SU-DHL-6 (cell line): ENCODE results near the gene CHMP2B.

Source experiments
- EZH2phosphoT487 ChIP-seq: fragments of 200-600 bp; sonication (generic), shearing (Covaris generic); conservative IDR thresholded peaks from 2 replicates; pipeline ENCODE4 v1.6.1; 2018; ENCODE audit warnings: mild to moderate bottlenecking, antibody characterized with exemption, low read length, moderate library complexity, mixed read lengths
- TF ChIP-seq, protein P1 (sequence below): fragments of 200-600 bp; sonication (generic); IDR thresholded peaks from one replicate; pipeline ENCODE4 v1.5.1; 2017; ENCODE audit warnings: antibody characterized with exemption, mild to moderate bottlenecking, low read length, moderate library complexity; ENCODE audit not compliant: insufficient read depth, poor library complexity, severe bottlenecking

GRCh38 chr3:87218560-87218959, 8.5 kb upstream of the CHMP2B start:
- TF ChIP-seq, protein P1, sequence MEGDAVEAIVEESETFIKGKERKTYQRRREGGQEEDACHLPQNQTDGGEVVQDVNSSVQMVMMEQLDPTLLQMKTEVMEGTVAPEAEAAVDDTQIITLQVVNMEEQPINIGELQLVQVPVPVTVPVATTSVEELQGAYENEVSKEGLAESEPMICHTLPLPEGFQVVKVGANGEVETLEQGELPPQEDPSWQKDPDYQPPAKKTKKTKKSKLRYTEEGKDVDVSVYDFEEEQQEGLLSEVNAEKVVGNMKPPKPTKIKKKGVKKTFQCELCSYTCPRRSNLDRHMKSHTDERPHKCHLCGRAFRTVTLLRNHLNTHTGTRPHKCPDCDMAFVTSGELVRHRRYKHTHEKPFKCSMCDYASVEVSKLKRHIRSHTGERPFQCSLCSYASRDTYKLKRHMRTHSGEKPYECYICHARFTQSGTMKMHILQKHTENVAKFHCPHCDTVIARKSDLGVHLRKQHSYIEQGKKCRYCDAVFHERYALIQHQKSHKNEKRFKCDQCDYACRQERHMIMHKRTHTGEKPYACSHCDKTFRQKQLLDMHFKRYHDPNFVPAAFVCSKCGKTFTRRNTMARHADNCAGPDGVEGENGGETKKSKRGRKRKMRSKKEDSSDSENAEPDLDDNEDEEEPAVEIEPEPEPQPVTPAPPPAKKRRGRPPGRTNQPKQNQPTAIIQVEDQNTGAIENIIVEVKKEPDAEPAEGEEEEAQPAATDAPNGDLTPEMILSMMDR, result no peak
- TF ChIP-seq EZH2phosphoT487, result no peak
